H1 (cell line): ENCODE results near the gene ITGAV. TPM values are rescaled to one million over a fixed set of nuclear protein-coding genes. Genes with fewer than 3 reads are reported as not detected.

Source experiments
- PHF8 ChIP-seq: fragments of 200-600 bp; sonication (generic); conservative IDR thresholded peaks from 2 replicates; pipeline ENCODE4 v1.7.1; 2012; ENCODE audit warnings: low read depth, mild to moderate bottlenecking, inconsistent platforms, low read length, moderate library complexity
- polyA plus RNA-seq, 7 experiments: library from polyadenylated mRNA; depleted of rRNA in 3 of 7; stranded (reverse) in 5 of 7; unstranded in 2 of 7; fragments of >200 nt in 5 of 7; fragments of 200-250 nt in 2 of 7; gene quantifications; 1 replicate in 5 of 7; 2 replicates in 1 of 7; 4 replicates in 1 of 7; pipeline versions ENCODE4 v1.2.1 to v1.2.3, GENCODE V29; 2011 to 2013; ENCODE audit warnings: missing spikeins in 2 of 7, mixed read lengths in 2 of 7
- total RNA-seq: library from RNA; stranded (reverse); fragmentation: NEBNext Ultra II Directional; extraction: Animal tissue kit (Norgen Biotek cat#: 25700); gene quantifications from 2 replicates; pipeline ENCODE4 v1.2.1, GENCODE V29; 2021

ITGAV gene
- total and polyA plus RNA-seq, 2 of the 8 experiments (the other 6 are each of a cell fraction or from before 2014, with no cell fraction given), result 11.7 to 42.4 TPM

GRCh38 chr2:186610785-186611184 lies 20.9 kb downstream of the ITGAV start (continued):
- no peak for TF ChIP-seq PHF8
